Ascending aorta (tissue), 2 donors: ENCODE measurements around the gene TSHZ1. TPM values are rescaled to one million over a fixed set of nuclear protein-coding genes. Genes with fewer than 3 reads are reported as not detected.

Experiments
- DNase-seq, 2 donors: peaks; one replicate each; pipeline ENCODE4 v3.0.0-alpha.2; 2019; ENCODE audit warnings: low spot score in 2 of 2
- H3K27ac ChIP-seq, 2 donors: fragments of 200-600 bp; sonication (generic); one replicate each; pipeline ENCODE4 v1.5.1; 2016 to 2017; ENCODE audit warnings: mild to moderate bottlenecking in 1 of 2
- H3K27me3 ChIP-seq: fragments of 200-600 bp; sonication (generic); one replicate; pipeline ENCODE4 v1.5.1; 2017
- H3K36me3 ChIP-seq, 2 donors: fragments of 200-600 bp; sonication (generic); one replicate each; pipeline ENCODE4 v1.5.1; 2016
- H3K4me1 ChIP-seq, 2 donors: fragments of 200-600 bp; sonication (generic); one replicate each; pipeline ENCODE4 v1.5.1; 2016 to 2017; ENCODE audit warnings: mild to moderate bottlenecking in 1 of 2
- H3K4me3 ChIP-seq, 2 donors: fragments of 200-600 bp; sonication (generic); one replicate each; pipeline ENCODE4 v1.5.1; 2016 to 2017; ENCODE audit warnings: mild to moderate bottlenecking in 1 of 2
- H3K9me3 ChIP-seq, 2 donors: fragments of 200-600 bp; sonication (generic); one replicate each; pipeline ENCODE4 v1.5.1; 2016
- CTCF ChIP-seq, 3 experiments: fragments of 200-600 bp in 2 of 3; fragments of 450-650 bp in 1 of 3; sonication (generic) in 2 of 3; IDR thresholded peaks; one replicate each; pipeline ENCODE4 v1.5.1; 2016 to 2019; ENCODE audit warnings: antibody characterized with exemption in 3 of 3, mild to moderate bottlenecking in 1 of 3, moderate library complexity in 1 of 3
- intact Hi-C: fragments of 100-400 bp; cut with DNase I; formaldehyde crosslinking; loops from one replicate; pipeline ENCODE4 v1.15.1; 2023
- total RNA-seq: library from RNA; depleted of rRNA; stranded (reverse); fragments of >200 nt; gene quantifications from one replicate; pipeline ENCODE4 v1.1.0, GENCODE V29; 2016

Gene TSHZ1
- total RNA-seq, 1 donor from 2014 or later = 13.3 TPM

DNA sequence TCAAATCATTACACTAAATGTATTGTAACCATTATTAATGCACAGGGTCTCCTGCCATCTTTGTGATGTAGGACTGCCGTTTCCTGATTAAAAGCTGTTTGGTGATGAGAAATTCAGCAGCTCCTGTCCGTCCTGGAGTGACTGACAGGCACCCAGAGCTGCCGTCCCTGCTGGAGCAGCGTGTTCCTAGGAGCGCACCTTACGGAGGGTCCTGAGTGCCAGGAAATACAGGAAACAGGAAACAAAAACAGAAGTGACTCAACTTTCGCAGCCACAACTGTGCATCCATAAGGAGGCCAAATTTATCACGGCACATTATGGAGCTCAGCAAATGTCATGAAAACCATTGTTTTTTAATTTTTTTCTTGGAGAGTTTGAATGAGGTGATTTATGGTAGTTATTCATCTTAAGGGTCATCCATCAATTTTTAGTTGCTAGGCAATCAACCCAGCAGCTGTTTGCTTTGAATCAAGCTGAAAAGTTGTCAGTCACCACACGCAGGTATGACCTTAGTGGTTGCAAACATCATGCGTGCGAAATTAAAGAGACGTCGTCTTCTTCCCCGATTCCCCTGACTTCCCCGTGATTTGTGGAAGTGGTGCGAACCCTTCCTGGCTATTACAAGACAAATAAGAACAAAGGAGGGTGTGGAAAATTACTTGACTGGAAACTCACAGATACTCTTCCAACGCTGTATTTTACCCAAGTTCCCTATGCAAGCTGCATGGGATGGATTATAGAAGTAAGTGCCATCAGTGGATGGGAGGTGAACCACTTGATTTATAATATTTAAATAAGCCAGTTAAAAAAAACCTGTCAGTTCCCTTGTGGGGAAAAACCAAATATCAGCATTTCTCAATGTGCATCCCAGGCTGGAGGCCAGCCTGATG, 19.8 kb downstream of the TSHZ1 start:
- no peak for TF ChIP-seq CTCF (IDR thresholded peaks at IDR 0.05)
- no peaks in the 10 kb centered on the region for H3K27me3 ChIP-seq
- H3K36me3 ChIP-seq = no peaks in the 10 kb centered on the region
- no peak overlapping the region for H3K27ac ChIP-seq
- no peak for DNase-seq
- intact Hi-C loops = no loop called here
- no peaks in the 10 kb centered on the region for H3K9me3 ChIP-seq
- H3K4me3 ChIP-seq = no peak overlapping the region
- peaks cover 4 to 7% of the 10 kb centered on the region in 2 donors for H3K4me1 ChIP-seq

GRCh38 chr18:75231053-75231406, 20.4 kb downstream of the TSHZ1 start:
- H3K36me3 ChIP-seq = no peaks in the 10 kb centered on the region
- no peak overlapping the region for H3K27ac ChIP-seq
- no peaks in the 10 kb centered on the region for H3K9me3 ChIP-seq
- no peaks in the 10 kb centered on the region for H3K27me3 ChIP-seq
- intact Hi-C loops = no loop called here
- H3K4me1 ChIP-seq = peaks cover 4 to 7% of the 10 kb centered on the region in 2 donors
- no peak for TF ChIP-seq CTCF (IDR thresholded peaks at IDR 0.05)
- no peak for DNase-seq
- H3K4me3 ChIP-seq = no peak overlapping the region

- Histone ChIP-seq H3K27me3 (no peaks in the 10 kb centered on the region), H3K9me3 (no peaks in the 10 kb centered on the region), H3K4me3 (no peak overlapping the region), H3K4me1 (no peaks in the 10 kb centered on the region), H3K36me3 (no peaks in the 10 kb centered on the region), H3K27ac (no peak overlapping the region)
- TF ChIP-seq CTCF (IDR thresholded peaks at IDR 0.05) = no peak
- no peak for DNase-seq
- intact Hi-C loops = no loop called here
Observed at GRCh38 chr18:75234901-75235300, 24.3 kb downstream of the TSHZ1 start.

DNA sequence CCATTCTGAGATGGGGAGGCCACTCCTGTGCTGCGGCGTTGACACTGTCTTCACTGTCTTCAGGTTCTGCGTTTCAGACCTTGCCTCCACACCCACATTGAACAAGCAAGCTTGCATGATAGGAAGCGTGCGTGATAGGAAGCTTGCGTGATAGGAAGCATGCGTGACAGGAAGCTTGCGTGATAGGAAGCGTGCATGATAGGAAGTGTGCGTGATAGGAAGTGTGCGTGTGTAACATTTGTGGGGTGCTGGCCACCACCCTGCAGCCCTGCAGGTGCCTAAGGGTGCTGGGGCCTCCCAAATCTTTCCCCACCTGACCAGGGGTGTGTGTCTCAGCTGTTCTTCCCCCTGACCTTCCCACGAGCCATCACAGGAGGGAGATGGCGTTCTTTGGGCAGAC, 25.3 kb downstream of the TSHZ1 start:
- intact Hi-C loops = no loop called here
- H3K27me3 ChIP-seq = no peaks in the 10 kb centered on the region
- H3K4me1 ChIP-seq = no peaks in the 10 kb centered on the region
- DNase-seq = no peak
- no peak overlapping the region for H3K4me3 ChIP-seq
- H3K36me3 ChIP-seq = no peaks in the 10 kb centered on the region
- H3K27ac ChIP-seq = no peak overlapping the region
- TF ChIP-seq CTCF (IDR thresholded peaks at IDR 0.05) = no peak
- no peaks in the 10 kb centered on the region for H3K9me3 ChIP-seq

GRCh38 chr18:75238100-75238499, 27.5 kb downstream of the TSHZ1 start:
- no peak for TF ChIP-seq CTCF (IDR thresholded peaks at IDR 0.05)
- H3K27me3 ChIP-seq = no peaks in the 10 kb centered on the region
- no peaks in the 10 kb centered on the region for H3K4me1 ChIP-seq
- no peak for DNase-seq
- no peaks in the 10 kb centered on the region for H3K9me3 ChIP-seq
- H3K4me3 ChIP-seq = no peak overlapping the region
- intact Hi-C loops = no loop called here
- H3K27ac ChIP-seq = no peak overlapping the region
- no peaks in the 10 kb centered on the region for H3K36me3 ChIP-seq
